Left hindlimb (tissue), 1 donor: ENCODE data around the gene DEDD2.
A peak's percentile ranks its signal among the peaks of the same experiment; 100 is the strongest.

Source experiments
- DNase-seq: peaks from one replicate; pipeline ENCODE4 v3.0.0-alpha.2; 2018

DEDD2 gene

DNA sequence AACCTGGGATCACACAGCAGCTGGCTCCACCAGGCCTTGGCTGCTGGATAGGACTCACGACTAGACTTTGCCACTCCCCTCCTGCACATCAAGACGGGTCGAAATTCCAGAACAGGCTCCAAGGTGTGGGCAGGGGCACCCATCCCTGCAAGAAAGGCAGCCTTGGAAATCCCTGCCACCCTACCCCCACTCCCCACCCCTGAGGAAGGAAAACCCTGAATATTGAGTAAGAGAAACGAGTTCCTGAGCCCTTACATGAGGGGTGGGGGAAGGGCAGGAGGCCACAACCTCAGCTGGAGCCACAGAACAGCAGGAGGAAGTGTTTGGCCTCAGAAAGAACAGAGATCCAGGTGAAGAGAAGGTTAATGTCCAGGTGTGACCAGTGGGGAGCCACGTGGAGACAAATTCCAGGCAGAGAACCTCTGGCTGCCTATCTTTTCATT, 20.1 kb downstream of the DEDD2 start:
- no peak for DNase-seq

DNA sequence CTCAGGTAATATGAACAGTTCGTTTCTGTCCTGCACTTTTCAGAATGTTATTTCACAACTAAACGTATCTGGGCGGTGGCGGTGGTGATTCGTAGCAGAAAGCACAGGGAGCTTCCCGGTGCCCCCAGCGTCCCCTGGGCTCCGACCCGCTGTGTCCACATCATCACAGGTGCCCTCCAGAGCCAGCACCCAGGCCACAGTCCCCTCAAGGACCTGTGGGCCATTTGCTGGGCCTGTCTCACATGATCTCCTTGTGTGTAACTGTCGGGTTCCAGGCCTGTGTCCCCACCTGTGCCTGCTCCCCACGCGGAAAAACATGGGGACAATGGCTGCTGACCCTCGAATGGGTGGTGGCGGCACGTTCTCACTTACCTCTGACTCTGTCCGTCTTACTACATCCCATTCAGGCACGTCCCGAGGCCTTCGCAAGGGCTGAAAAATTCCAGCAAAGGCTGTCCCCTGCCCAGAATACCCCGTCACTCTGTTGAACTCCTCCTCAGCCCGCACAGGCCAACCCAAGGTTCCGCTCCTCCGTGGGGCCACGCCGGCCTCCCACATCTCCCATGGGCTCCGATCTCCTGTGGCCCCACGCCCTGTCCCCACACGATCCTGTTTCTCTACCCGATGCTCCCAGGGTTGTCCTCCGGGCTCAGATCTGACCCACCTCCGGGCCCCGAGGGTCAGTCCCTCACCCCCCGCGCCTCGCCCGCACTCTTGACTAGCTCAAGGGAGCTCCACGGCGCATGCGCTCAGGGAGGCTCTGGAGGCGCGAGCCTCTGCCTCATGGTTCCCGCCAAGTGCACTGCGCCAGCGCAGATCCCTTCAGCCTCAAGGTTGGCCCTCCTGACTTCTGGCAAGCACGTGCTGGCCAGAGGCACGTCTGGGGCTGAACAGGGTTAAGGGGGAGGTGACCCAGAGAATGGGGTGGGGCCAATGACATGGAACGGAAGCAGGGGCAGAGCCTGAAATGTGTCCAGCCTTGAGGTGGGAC, 21.2 kb downstream of the DEDD2 start:
- no peak for DNase-seq

DNA sequence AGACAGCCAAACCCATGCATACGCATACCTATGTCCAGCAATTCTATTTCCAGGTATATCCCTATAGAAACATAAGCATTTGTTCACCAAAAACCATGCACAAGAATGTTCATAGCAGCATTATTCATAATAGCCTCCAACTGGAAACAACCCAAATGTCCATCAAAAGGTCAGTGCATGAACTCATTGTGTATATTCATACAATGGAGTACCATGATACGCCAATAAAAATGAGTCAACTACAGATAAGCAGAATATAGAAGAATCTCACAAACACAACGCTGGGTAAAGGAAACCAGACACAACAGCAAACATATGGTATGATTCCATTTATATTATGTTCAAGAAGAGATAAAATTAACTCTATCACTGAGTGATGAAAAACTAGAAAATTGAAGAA, 23.8 kb downstream of the DEDD2 start:
- no peak for DNase-seq

- DNase-seq, result no peak
These were observed 24.2 kb downstream of the DEDD2 start for GRCh38 chr19:42193294-42193693.

- no peak for DNase-seq
These were observed 25.6 kb downstream of the DEDD2 start for GRCh38 chr19:42191855-42192254.

DNA sequence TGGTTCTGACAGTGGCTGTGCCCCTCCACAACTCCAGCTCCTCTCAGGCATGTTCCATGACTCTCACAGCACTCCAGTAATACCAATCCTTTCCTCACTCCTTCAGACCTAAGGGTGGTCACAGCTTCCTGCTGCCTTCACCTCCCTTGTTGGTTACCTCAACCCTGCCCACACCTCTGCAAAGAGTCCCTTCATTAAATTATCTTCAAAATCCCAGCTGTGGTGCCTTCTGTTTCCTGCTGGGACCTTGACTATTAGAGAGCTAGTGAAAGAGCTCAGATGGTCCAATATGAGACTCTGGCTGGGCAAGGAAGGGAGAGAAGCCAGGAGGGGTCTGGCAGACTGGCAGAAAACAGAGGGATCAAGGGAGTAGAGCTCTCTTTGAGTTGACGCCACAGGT, 26.1 kb downstream of the DEDD2 start:
- DNase-seq, result no peak

DNA sequence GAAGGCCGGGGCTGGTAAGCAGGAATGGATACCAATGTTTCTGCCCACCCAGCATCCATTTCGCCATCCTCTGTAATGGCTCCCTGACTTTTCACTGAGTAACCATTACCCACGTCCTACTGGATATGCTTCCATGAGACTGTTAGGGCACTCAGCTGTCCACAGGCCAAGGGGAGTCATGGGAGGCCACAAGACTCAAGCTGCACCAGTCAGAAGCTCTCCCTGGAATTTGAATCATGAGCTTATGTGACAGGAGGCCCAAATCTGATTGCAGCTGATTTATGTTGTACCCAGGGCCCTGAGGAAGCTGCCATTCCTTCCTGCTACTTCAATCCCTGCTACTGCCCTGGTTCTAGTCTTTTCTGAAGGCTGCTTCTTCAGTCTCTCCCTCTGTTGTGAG, 28.3 kb downstream of the DEDD2 start:
- DNase-seq, result no peak

GRCh38 chr19:42188665-42189064, 28.8 kb downstream of the DEDD2 start:
- no peak for DNase-seq

DNA sequence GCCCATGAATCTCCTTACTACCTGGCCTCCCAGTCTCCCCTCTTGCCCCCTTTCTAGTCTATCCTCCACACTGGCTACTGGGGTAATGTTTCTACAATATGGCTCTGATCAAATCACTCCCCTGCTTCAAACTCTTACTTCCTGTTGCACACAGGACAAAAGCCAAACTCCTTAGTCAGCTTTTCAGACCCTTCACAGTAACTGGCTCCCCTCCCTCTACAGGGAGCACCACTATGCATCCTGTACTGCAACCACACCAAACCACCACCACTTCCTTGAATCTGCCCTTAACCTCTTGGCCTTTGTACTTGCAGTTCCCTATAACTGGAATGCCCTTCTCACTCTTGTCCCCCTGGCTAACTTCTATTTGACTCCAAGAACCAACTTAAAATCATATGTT, 32.2 kb downstream of the DEDD2 start:
- no peak for DNase-seq

DNA sequence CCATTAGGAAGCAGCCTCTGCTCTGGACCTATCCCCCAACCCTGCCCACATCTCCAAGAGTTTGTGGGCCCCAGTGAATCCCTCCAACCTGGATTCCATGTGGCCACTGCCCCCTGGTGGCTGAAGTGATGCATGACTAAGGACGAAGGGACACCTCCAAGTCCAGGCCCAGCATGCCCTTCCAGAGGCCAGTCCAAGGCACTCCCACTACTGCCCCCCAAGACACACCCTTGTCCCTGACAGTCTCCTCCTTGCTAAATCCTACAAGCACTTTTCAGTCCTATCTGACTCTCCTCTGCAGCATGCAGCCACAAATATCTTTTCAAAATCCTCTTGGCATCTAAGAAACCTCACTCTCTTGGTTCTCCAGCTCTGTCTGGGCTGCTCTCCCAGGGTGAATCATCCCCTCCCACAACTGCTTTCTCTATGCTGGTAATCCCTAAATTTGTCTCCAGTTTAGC, 33.0 kb downstream of the DEDD2 start:
- DNase-seq, result peak; percentile 69

- no peak for DNase-seq
These were observed 38.4 kb downstream of the DEDD2 start for GRCh38 chr19:42178791-42179674.

DNA sequence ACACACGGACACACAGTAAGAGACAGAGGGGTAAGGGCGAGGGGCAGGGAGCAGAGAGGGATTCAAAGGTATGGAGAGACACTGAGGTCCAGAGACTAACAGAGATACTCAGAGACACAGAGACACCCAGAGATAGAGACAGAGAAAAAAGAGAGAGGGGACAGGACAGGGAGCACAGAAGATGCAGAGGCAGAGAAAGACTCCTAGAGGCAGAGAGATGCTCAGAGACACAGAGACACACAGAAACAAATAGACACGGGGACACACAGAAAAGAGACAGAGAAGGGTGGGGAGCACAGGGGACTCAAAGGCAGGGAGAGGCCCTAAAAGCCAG, 39.8 kb downstream of the DEDD2 start:
- DNase-seq, result no peak

- peak; percentile 84 for DNase-seq
These were observed 40.3 kb downstream of the DEDD2 start for GRCh38 chr19:42176990-42177685.

GRCh38 chr19:42176649-42176989, 40.9 kb downstream of the DEDD2 start:
- DNase-seq, result no peak

DNA sequence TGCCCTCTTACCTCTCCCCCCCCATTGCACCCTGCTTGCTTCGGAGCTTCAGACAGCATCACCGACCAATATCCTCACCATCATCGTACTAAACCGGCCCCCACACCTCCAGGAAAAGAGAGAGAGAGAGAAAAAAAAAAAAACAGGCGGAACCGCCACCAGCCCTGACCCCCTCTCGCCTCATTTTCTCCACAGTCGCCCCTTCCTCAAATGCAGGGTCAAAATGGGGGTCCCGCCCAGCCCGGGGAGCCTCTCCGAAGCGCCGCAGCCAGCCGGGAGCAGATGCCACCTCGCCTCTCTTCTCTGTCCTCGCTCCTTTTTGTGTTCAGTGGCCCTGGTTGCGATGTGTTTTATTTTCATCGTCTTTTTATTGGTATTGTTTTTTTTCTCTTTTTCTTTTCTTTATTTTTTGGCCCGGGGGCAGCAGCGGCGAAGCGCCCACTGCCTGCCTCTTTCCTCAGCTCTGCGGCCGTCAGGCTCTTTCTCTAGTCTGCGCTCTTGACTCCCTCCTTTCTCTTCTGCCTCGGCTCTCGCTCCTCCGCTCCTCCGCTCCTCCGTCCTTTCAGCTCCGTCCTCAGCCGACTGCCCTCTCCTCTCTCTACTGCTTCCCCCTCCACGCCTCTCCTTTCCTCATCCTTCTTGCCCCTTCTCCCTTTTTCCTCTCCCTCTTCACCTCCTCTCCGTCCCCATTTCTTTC, 41.4 kb downstream of the DEDD2 start:
- DNase-seq, result no peak

GRCh38 chr19:42174958-42175734, 42.3 kb downstream of the DEDD2 start:
- no peak for DNase-seq

GRCh38 chr19:42174188-42174587, 43.3 kb downstream of the DEDD2 start:
- no peak for DNase-seq

GRCh38 chr19:42173695-42174094, 43.8 kb downstream of the DEDD2 start:
- no peak for DNase-seq

DNA sequence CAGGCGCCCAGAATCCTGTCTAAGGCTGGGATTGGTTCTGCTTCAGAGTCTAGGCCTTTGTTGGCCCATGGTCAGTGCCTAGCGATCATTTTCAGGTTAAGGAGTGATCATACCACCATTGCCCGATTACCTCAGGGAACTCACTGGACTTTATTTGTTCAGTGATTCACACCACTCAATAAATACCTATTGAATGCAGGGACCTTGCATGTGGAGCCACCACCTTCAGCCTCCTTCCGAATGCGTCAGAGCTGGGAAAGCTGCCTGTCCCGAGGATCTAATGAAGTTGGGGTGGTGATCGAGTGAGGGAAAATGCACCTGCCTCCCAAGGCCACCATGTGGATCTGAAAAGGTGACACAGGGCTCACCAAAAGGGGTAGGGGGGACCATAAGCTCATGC, 45.2 kb downstream of the DEDD2 start:
- DNase-seq, result no peak

DNA sequence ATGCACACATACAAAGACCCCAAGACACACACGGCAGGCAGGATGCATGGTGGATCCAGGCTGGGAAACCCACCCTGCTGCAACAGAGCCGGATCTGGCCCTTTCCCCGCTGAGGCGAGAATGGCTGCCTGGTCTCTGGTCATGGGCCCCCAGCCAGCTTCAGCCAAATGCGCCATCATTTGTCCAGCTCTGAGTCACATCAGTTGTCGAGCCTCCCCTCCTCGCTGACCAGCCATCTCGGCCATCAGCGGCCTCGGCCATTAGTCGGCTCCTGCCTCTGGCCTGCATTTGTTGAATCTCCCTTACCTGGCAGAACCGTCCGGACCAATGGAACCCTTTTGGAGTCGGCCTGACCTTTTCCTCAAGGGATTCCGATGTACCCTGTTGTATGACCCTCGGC, 46.8 kb downstream of the DEDD2 start:
- no peak for DNase-seq
